Cardiac fibroblast (primary cell): ENCODE measurements around the gene CSNK1D.
"Not testable (repeated sequence)": the region's sequence is repeated elsewhere in the genome, so short reads cannot be mapped to it uniquely, and the experiment has no call there.

Source experiments
- DNase-seq, 2 donors: peaks; one replicate each; pipeline versions ENCODE4 v3.0.0 to v3.0.0-alpha.2; 2010; ENCODE audit warnings: low read depth in 2 of 2
- H3K4me3 ChIP-seq, 2 donors: replicated peaks in 1 of 2; 1 replicate in 1 of 2; 2 replicates in 1 of 2; pipeline ENCODE4 v1.5.1; 2011; ENCODE audit warnings: low read depth in 2 of 2, low read length in 2 of 2, mild to moderate bottlenecking in 2 of 2, moderate library complexity in 1 of 2
- TF ChIP-seq, protein P1 (sequence below): IDR thresholded peaks from one replicate; pipeline ENCODE4 v1.5.1; 2011; ENCODE audit warnings: low read depth, mild to moderate bottlenecking, low read length, inconsistent platforms

Gene CSNK1D

DNA sequence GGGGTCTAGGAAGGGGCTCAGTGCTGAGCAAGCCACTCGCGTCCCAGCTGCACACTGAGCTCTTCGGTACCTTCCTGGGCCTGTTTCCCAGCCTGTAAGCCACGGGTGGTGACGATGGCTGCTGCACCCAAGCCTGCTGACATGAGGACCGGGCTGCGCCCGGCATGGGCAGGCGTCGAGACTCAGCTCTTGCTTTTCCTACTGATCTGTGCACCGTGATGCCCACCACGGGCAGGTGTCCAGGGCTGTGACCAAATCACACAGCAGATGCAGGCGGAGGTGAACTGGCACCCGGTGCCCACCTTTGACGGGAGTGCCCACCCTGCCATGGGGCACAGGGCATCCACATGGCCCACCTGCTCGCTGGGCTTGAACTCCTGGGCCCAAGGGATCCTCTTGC is 78.7 kb downstream of the CSNK1D start:
- DNase-seq: no peak
- TF ChIP-seq, protein P1, sequence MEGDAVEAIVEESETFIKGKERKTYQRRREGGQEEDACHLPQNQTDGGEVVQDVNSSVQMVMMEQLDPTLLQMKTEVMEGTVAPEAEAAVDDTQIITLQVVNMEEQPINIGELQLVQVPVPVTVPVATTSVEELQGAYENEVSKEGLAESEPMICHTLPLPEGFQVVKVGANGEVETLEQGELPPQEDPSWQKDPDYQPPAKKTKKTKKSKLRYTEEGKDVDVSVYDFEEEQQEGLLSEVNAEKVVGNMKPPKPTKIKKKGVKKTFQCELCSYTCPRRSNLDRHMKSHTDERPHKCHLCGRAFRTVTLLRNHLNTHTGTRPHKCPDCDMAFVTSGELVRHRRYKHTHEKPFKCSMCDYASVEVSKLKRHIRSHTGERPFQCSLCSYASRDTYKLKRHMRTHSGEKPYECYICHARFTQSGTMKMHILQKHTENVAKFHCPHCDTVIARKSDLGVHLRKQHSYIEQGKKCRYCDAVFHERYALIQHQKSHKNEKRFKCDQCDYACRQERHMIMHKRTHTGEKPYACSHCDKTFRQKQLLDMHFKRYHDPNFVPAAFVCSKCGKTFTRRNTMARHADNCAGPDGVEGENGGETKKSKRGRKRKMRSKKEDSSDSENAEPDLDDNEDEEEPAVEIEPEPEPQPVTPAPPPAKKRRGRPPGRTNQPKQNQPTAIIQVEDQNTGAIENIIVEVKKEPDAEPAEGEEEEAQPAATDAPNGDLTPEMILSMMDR: no peak
- no peak overlapping the region for H3K4me3 ChIP-seq

DNA sequence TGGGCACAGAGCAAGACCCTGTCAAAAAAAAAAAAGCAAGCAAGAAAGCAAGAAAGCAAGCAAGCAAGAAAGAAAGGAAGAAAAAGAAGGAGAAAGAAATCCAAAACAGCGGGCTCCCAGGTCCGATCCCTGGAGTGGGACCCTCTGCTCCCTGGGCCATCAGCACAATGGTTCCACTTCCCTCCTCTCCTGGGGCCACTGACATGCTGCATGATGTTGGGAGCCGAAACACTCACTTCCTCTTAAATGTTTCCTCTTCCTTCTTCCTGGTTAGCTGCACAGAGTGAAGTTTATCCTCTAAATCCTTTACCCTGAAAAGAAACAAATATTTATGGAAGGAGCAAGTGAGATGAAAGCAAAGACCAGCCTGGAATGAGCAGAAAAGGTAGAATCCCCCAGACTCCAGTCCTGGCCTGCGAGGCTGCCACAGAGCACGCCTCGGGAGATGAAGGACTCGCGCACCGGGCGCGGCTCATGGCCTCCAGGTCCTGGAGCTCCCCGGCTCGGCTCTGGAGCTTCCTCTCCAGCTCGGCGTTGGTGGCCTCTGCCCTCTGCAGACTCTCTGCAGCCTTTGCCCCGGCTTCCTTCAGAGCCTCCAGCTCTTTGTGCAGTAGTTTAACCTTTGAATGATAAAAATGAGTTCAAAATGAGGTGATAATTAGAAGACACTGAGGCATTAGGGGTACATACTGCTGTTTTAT is 79.8 kb downstream of the CSNK1D start:
- no peak for DNase-seq
- no peak overlapping the region for H3K4me3 ChIP-seq
- TF ChIP-seq, protein P1: no peak

DNA sequence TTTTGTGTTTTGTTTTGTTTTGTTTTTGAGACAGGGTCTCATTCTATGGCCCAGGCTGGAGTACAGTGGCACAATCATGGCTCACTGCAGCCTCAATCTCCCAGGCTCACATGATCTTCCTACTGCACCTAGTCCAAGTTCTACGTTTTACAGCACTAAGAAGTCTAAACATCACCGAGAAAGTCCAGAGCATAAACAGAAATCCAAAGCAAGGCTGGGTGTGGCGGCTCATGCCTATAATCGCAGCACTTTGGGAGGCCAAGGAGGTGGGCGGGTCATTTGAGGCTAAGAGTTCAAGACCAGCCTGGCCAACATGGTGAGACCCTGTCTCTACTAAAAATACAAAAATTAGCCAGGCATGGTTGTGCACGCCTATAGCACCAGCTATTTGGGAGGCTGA is 80.5 kb downstream of the CSNK1D start:
- not testable (repeated sequence) for H3K4me3 ChIP-seq, DNase-seq
